ENCODE data around the gene PPIL1.

PPIL1 gene

GRCh38 chr6:36839749-36840431, 34.7 kb downstream of the PPIL1 start:
- peak; percentile 30 for DNase-seq (ENCODE audit: extremely low read depth, insufficient read length)
- Histone ChIP-seq H3K36me3 (ENCODE audit: control insufficient read depth, insufficient read depth, low read length) (no peaks in the 10 kb centered on the region), H3K4me3 (replicated peaks; ENCODE audit: low read depth, low read length) (peak overlapping the region; percentile 17), H3K27me3 (replicated peaks; ENCODE audit: control insufficient read depth, insufficient read depth, low read length) (peaks cover 6% of the 10 kb centered on the region; the same call in 1 of the 2 replicates)
- no peak for TF ChIP-seq CTCF (IDR thresholded peaks at IDR 0.05; ENCODE audit: insufficient read depth, low read length, poor library complexity, severe bottlenecking)

GRCh38 chr6:36838896-36839748, 35.5 kb downstream of the PPIL1 start, which contains the start of gene CPNE5:
Gene CPNE5, minus strand, starts transcription at chr6:36839444. Its CDS starts 67 bp downstream, at chr6:36839377.
- Histone ChIP-seq H3K4me3 (replicated peaks; ENCODE audit: low read depth, low read length) (peak within 1 kb of the TSS; percentile 17), H3K36me3 (ENCODE audit: control insufficient read depth, insufficient read depth, low read length) (no peaks in the 10 kb centered on the region), H3K27me3 (replicated peaks; ENCODE audit: control insufficient read depth, insufficient read depth, low read length) (peaks cover 6% of the 10 kb centered on the region; the same call in 1 of the 2 replicates)
- no peak for DNase-seq (ENCODE audit: extremely low read depth, insufficient read length)
- TF ChIP-seq CTCF (IDR thresholded peaks at IDR 0.05; ENCODE audit: insufficient read depth, low read length, poor library complexity, severe bottlenecking), result no peak

GRCh38 chr6:36837686-36838085, 36.9 kb downstream of the PPIL1 start:
- no peak for DNase-seq (ENCODE audit: extremely low read depth, insufficient read length)
- TF ChIP-seq CTCF (IDR thresholded peaks at IDR 0.05; ENCODE audit: insufficient read depth, low read length, poor library complexity, severe bottlenecking), result no peak
- no peak overlapping the region for H3K4me3 ChIP-seq (replicated peaks; ENCODE audit: low read depth, low read length)
- H3K36me3 ChIP-seq (ENCODE audit: control insufficient read depth, insufficient read depth, low read length), result no peaks in the 10 kb centered on the region
- H3K27me3 ChIP-seq (replicated peaks; ENCODE audit: control insufficient read depth, insufficient read depth, low read length), result peaks cover 6% of the 10 kb centered on the region; the same call in 1 of the 2 replicates

GRCh38 chr6:36837022-36837339, 37.6 kb downstream of the PPIL1 start:
- Histone ChIP-seq H3K36me3 (ENCODE audit: control insufficient read depth, insufficient read depth, low read length) (no peaks in the 10 kb centered on the region), H3K4me3 (replicated peaks; ENCODE audit: low read depth, low read length) (no peak overlapping the region), H3K27me3 (replicated peaks; ENCODE audit: control insufficient read depth, insufficient read depth, low read length) (peaks cover 6% of the 10 kb centered on the region; the same call in 1 of the 2 replicates)
- TF ChIP-seq CTCF (IDR thresholded peaks at IDR 0.05; ENCODE audit: insufficient read depth, low read length, poor library complexity, severe bottlenecking), result no peak
- DNase-seq (ENCODE audit: extremely low read depth, insufficient read length), result no peak

GRCh38 chr6:36836111-36837021, 38.2 kb downstream of the PPIL1 start:
- Histone ChIP-seq H3K36me3 (ENCODE audit: control insufficient read depth, insufficient read depth, low read length) (no peaks in the 10 kb centered on the region), H3K27me3 (replicated peaks; ENCODE audit: control insufficient read depth, insufficient read depth, low read length) (peaks cover 6% of the 10 kb centered on the region; the same call in 1 of the 2 replicates), H3K4me3 (replicated peaks; ENCODE audit: low read depth, low read length) (no peak overlapping the region)
- TF ChIP-seq CTCF (IDR thresholded peaks at IDR 0.05; ENCODE audit: insufficient read depth, low read length, poor library complexity, severe bottlenecking), result peak; percentile 48
- DNase-seq (ENCODE audit: extremely low read depth, insufficient read length), result no peak
